GM12801 (cell line): ENCODE data around the gene CHST14.

Experiments used
- CTCF ChIP-seq: IDR thresholded peaks from one replicate; pipeline ENCODE4 v1.5.1; 2011; ENCODE audit warnings: control low read depth; ENCODE audit not compliant: insufficient read length; ENCODE audit errors: extremely low read depth

The CHST14 gene

GRCh38 chr15:40489274-40490175 lies 18.7 kb downstream of the CHST14 start:
- TF ChIP-seq CTCF, result no peak

GRCh38 chr15:40493089-40493840 lies 22.5 kb downstream of the CHST14 start:
- TF ChIP-seq CTCF, result no peak

- no peak for TF ChIP-seq CTCF
These were observed 24.7 kb downstream of the CHST14 start for GRCh38 chr15:40495516-40495915.

GRCh38 chr15:40498418-40498817 lies 27.6 kb downstream of the CHST14 start:
- TF ChIP-seq CTCF, result no peak

GRCh38 chr15:40498891-40499290 lies 28.1 kb downstream of the CHST14 start:
- no peak for TF ChIP-seq CTCF

- no peak for TF ChIP-seq CTCF
These were observed 29.1 kb downstream of the CHST14 start for GRCh38 chr15:40499931-40500330.

GRCh38 chr15:40500568-40501330 lies 30.0 kb downstream of the CHST14 start:
- no peak for TF ChIP-seq CTCF
